NB4 (cell line): Measurements from ENCODE around the gene GLRB.
"Not testable (repeated sequence)": the region's sequence is repeated elsewhere in the genome, so short reads cannot be mapped to it uniquely, and the experiment has no call there.

Source experiments
- TF ChIP-seq, protein P1 (sequence below): IDR thresholded peaks from 2 replicates; pipeline ENCODE4 v1.6.1; 2011; ENCODE audit warnings: low read depth, low read length
- TF ChIP-seq, protein P2 (sequence below): IDR thresholded peaks from one replicate; pipeline ENCODE4 v1.5.1; 2012; ENCODE audit warnings: low read depth, low read length

DNA sequence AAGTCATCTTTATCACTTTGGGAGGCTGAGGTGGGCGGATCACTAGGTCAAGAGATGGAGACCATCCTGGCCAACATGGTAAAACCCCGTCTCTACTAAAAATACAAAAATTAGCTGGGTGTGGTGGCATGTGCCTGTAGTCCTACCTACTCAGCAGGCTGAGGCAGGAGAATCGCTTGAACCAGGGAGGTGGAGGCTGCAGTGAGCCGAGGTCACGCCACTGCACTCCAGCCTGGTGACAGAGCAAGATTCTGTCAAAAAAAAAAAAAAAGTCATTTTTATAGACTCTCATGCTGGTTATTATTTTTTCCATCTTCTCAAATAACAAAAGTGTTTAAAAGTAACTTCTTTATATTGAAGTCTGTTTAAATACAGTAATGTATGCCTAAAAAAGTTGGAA lies 17.1 kb upstream of the GLRB start:
- TF ChIP-seq, protein P1, sequence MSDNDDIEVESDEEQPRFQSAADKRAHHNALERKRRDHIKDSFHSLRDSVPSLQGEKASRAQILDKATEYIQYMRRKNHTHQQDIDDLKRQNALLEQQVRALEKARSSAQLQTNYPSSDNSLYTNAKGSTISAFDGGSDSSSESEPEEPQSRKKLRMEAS: not testable (repeated sequence)
- TF ChIP-seq, protein P2, sequence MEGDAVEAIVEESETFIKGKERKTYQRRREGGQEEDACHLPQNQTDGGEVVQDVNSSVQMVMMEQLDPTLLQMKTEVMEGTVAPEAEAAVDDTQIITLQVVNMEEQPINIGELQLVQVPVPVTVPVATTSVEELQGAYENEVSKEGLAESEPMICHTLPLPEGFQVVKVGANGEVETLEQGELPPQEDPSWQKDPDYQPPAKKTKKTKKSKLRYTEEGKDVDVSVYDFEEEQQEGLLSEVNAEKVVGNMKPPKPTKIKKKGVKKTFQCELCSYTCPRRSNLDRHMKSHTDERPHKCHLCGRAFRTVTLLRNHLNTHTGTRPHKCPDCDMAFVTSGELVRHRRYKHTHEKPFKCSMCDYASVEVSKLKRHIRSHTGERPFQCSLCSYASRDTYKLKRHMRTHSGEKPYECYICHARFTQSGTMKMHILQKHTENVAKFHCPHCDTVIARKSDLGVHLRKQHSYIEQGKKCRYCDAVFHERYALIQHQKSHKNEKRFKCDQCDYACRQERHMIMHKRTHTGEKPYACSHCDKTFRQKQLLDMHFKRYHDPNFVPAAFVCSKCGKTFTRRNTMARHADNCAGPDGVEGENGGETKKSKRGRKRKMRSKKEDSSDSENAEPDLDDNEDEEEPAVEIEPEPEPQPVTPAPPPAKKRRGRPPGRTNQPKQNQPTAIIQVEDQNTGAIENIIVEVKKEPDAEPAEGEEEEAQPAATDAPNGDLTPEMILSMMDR: not testable (repeated sequence)
